Right renal cortex interstitium (tissue), 3 donors: ENCODE measurements around the gene EIF3M. TPM values are rescaled to one million over a fixed set of nuclear protein-coding genes. Genes with fewer than 3 reads are reported as not detected.
"Not testable (repeated sequence)": the region's sequence is repeated elsewhere in the genome, so short reads cannot be mapped to it uniquely, and the experiment has no call there.

Source experiments
- DNase-seq, 3 donors: peaks; one replicate each; pipeline ENCODE4 v3.0.0-alpha.2; 2013; ENCODE audit warnings: low read depth in 3 of 3, low spot score in 2 of 3
- polyA plus RNA-seq, 3 donors: library from polyadenylated mRNA; unstranded; fragments of 120-200 nt; gene quantifications; one replicate each; pipeline ENCODE4 v1.2.1, GENCODE V29; 2013; ENCODE audit not compliant: insufficient read length in 3 of 3

EIF3M gene
- polyA plus RNA-seq, 3 donors: 769 to 799 (median 780) TPM

GRCh38 chr11:32594272-32594671 is 10.6 kb downstream of the EIF3M start:
- no peak for DNase-seq

GRCh38 chr11:32596114-32596513 is 12.5 kb downstream of the EIF3M start:
- DNase-seq: not testable (repeated sequence)

- DNase-seq: no peak
These were observed 14.3 kb downstream of the EIF3M start for GRCh38 chr11:32597921-32598320.

GRCh38 chr11:32602657-32603415 is 19.2 kb downstream of the EIF3M start:
- no peak for DNase-seq

GRCh38 chr11:32606220-32606619 is 22.6 kb downstream of the EIF3M start:
- DNase-seq: no peak

GRCh38 chr11:32608826-32609225 is 25.2 kb downstream of the EIF3M start:
- DNase-seq: not testable (repeated sequence)

GRCh38 chr11:32610797-32611352 is 27.2 kb downstream of the EIF3M start:
- peak in 2 of 3 donors; percentile 36 to 44 for DNase-seq

GRCh38 chr11:32613500-32614151 is 30.0 kb downstream of the EIF3M start:
- no peak for DNase-seq

GRCh38 chr11:32615422-32615821 is 31.8 kb downstream of the EIF3M start:
- no peak for DNase-seq

- no peak for DNase-seq
These were observed 33.3 kb downstream of the EIF3M start for GRCh38 chr11:32616903-32617302.

GRCh38 chr11:32630844-32631243 is 47.2 kb downstream of the EIF3M start:
- no peak for DNase-seq

- DNase-seq: no peak
These were observed 52.2 kb downstream of the EIF3M start for GRCh38 chr11:32635819-32636218.

GRCh38 chr11:32641361-32641760 is 57.7 kb downstream of the EIF3M start:
- DNase-seq: no peak

- DNase-seq: no peak
These were observed 59.9 kb downstream of the EIF3M start for GRCh38 chr11:32643526-32643925.

Other genes starting within 250 kb of the EIF3M start
- gene WT1, start 148.3 kb upstream of the EIF3M start, polyA plus RNA-seq: 100 to 1,000 TPM; 230 to 253 (median 232) TPM
- under 1 TPM; 0.19 to 0.26 (median 0.23) TPM for gene CCDC73, start 210.8 kb downstream of the EIF3M start, polyA plus RNA-seq
- gene PRRG4, start 246.1 kb downstream of the EIF3M start, polyA plus RNA-seq: 1 to 10 TPM; 6.0 to 6.3 (median 6.2) TPM